Prostate gland (tissue), 2 donors: Measurements from ENCODE around the gene APAF1.

Experiments used
- CTCF ChIP-seq, 4 experiments: fragments of 200-600 bp in 2 of 4; fragments of 450-650 bp in 2 of 4; sonication (generic) in 2 of 4; IDR thresholded peaks; 1 replicate in 3 of 4; 2 replicates in 1 of 4; pipeline ENCODE4 v1.5.1; 2016 to 2019; ENCODE audit warnings: antibody characterized with exemption in 4 of 4, mild to moderate bottlenecking in 2 of 4, moderate library complexity in 2 of 4
- POLR2A ChIP-seq: fragments of 450-650 bp; IDR thresholded peaks from one replicate; pipeline ENCODE4 v1.6.1; 2016; ENCODE audit warnings: antibody characterized with exemption, mild to moderate bottlenecking
- POLR2AphosphoS5 ChIP-seq: sonication (generic); formaldehyde crosslinking; IDR thresholded peaks from one replicate; pipeline ENCODE4 v1.6.1; 2017; ENCODE audit warnings: antibody characterized with exemption

DNA sequence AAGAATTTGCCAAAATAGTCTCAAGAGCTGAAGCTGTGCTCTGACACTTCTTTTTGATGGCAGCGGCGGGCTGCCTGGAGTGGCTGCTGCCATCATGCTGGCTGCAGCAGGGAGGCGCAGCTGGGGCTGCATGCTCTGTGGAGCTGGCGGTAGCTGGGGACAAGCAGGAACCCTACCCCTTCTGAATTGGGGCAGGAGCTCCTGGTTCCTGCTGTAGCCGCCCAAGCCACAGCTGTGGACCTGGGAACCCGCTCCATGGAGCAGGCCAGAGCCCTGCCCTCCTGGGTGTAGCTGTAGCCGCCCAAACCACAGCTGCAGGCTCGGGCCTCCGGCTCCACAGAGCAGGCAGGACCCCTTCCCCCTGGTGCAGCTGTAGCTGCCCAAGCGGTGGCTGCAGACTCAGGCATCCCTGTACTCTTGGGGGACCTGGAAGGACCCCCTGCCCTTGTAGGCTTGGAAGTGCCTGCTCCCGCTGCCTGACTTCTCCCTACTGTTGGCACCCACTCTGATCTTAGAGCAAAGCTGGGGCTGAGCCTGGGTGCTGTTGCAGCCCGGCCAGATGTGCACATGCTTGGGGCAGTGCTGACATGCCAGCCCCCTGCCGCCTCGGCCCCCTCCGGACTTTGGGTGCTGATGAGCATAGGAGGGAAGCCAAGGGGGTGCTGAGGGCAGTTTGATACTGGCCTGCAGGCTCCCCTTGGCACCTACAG lies 33.3 kb downstream of the APAF1 start:
- no peak for TF ChIP-seq CTCF (IDR thresholded peaks at IDR 0.05)
- TF ChIP-seq POLR2A: no peak
- TF ChIP-seq POLR2AphosphoS5: no peak
